Sigmoid colon (tissue), 4 donors: ENCODE data around the gene GPC3.

ENCODE experiments used
- CTCF ChIP-seq, 4 experiments: fragments of 450-650 bp in 3 of 4; fragments of 200-600 bp in 1 of 4; IDR thresholded peaks; one replicate each; pipeline ENCODE4 v1.5.1; 2016 to 2019; ENCODE audit warnings: antibody characterized with exemption in 4 of 4, mild to moderate bottlenecking in 3 of 4, moderate library complexity in 2 of 4
- EP300 ChIP-seq, 4 donors: sonication (generic); formaldehyde crosslinking; IDR thresholded peaks; one replicate each; pipeline ENCODE4 v1.6.1; 2017; ENCODE audit warnings: antibody characterized with exemption in 4 of 4
- POLR2A ChIP-seq, 2 donors: fragments of 450-650 bp; IDR thresholded peaks; one replicate each; pipeline ENCODE4 v1.6.1; 2016; ENCODE audit warnings: antibody characterized with exemption in 2 of 2, mild to moderate bottlenecking in 2 of 2, moderate library complexity in 2 of 2

GRCh38 chrX:133654811-133655210 is 330.6 kb downstream of the GPC3 start:
- TF ChIP-seq CTCF (IDR thresholded peaks at IDR 0.05) (no peak), EP300 (IDR thresholded peaks at IDR 0.05) (no peak), POLR2A (IDR thresholded peaks at IDR 0.05) (no peak)
